IPS-15b (cell line): Measurements from ENCODE around the gene DRD4.

Experiments used
- H3K27me3 ChIP-seq: one replicate; pipeline ENCODE4 v1.6.1; 2013; ENCODE audit warnings: low read length; ENCODE audit not compliant: control insufficient read depth, insufficient read depth
- H3K36me3 ChIP-seq: one replicate; pipeline ENCODE4 v1.6.1; 2013; ENCODE audit warnings: low read length; ENCODE audit not compliant: control insufficient read depth, insufficient read depth
- H3K4me1 ChIP-seq: one replicate; pipeline ENCODE4 v1.6.1; 2013; ENCODE audit warnings: mild to moderate bottlenecking, low read length; ENCODE audit not compliant: control insufficient read depth, insufficient read depth
- H3K4me3 ChIP-seq: one replicate; pipeline ENCODE4 v1.5.1; 2013; ENCODE audit warnings: low read depth, low read length
- H3K9ac ChIP-seq: one replicate; pipeline ENCODE4 v1.6.1; 2013; ENCODE audit warnings: low read depth, mild to moderate bottlenecking, low read length
- H3K9me3 ChIP-seq: one replicate; pipeline ENCODE4 v1.6.1; 2013; ENCODE audit warnings: mild to moderate bottlenecking, low read length; ENCODE audit not compliant: control insufficient read depth, insufficient read depth

The DRD4 gene

GRCh38 chr11:627308-627576, 9.8 kb upstream of the DRD4 start:
- Histone ChIP-seq H3K4me3 (no peak overlapping the region), H3K9me3 (no peaks in the 10 kb centered on the region), H3K36me3 (no peaks in the 10 kb centered on the region), H3K9ac (no peak overlapping the region), H3K27me3 (no peaks in the 10 kb centered on the region), H3K4me1 (no peaks in the 10 kb centered on the region)

DNA sequence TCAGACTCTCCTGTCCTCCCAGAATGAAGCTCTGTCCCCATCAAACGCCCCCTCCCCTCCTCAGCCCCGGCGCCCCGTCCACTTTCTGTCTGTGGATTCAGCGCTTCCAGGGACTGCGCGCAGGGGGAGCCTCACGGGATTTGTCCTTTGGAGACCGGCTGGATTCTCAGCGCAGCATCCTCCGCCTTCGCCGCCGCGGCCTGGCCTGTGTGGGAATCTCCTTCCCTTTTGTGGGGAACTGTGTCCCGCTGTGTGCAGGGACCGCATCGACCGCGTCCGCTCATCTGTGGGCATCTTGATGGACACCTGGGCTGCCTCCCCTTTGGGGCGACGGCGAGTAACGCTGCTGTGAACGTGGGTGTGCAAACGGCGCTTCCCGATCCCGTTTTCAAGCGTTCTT, 9.0 kb upstream of the DRD4 start:
- Histone ChIP-seq H3K27me3 (no peaks in the 10 kb centered on the region), H3K4me1 (no peaks in the 10 kb centered on the region), H3K9me3 (no peaks in the 10 kb centered on the region), H3K4me3 (no peak overlapping the region), H3K9ac (no peak overlapping the region), H3K36me3 (no peaks in the 10 kb centered on the region)

GRCh38 chr11:629237-629583, 7.9 kb upstream of the DRD4 start:
- Histone ChIP-seq H3K4me1 (no peaks in the 10 kb centered on the region), H3K27me3 (no peaks in the 10 kb centered on the region), H3K36me3 (no peaks in the 10 kb centered on the region), H3K9ac (no peak overlapping the region), H3K9me3 (no peaks in the 10 kb centered on the region), H3K4me3 (no peak overlapping the region)

GRCh38 chr11:630871-631270, 6.2 kb upstream of the DRD4 start:
- Histone ChIP-seq H3K4me1 (no peaks in the 10 kb centered on the region), H3K27me3 (no peaks in the 10 kb centered on the region), H3K4me3 (no peak overlapping the region), H3K36me3 (no peaks in the 10 kb centered on the region), H3K9me3 (no peaks in the 10 kb centered on the region), H3K9ac (no peak overlapping the region)

DNA sequence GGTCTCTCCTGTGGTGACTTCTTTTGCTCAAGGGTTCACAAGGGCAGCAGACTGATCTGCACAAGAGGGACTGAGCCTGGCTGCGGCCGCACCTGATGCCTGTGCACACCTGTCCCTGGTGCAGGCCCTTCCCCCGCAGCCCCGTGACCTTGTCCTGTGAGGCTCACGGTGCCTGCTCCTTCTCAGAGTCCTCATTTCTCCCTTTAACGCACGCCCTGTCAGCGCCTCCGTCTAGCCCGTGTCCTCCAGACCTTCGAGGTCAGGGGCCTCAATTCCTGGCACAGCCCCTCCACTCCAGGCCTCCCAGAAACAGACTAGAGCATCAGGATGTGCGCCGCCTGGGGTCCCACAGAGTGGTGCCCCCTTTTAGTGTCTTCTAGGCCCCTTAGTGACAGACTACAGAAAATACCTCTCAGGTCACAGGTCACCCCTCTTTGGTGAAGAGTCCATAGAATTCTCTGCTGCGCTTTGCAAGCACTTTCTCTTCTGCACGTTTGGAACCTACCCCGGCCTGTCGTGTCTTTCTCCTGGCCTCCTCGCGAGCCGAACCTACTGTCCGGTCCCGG, 1.0 kb upstream of the DRD4 start:
- H3K9me3 ChIP-seq, result no peaks in the 10 kb centered on the region
- peaks cover 16% of the 10 kb centered on the region for H3K27me3 ChIP-seq
- H3K4me3 ChIP-seq, result peak overlapping the region; percentile 61
- H3K4me1 ChIP-seq, result peaks cover 3% of the 10 kb centered on the region
- H3K9ac ChIP-seq, result no peak overlapping the region
- no peaks in the 10 kb centered on the region for H3K36me3 ChIP-seq

GRCh38 chr11:637333-637592, 194 bp downstream of the DRD4 start:
- H3K4me3 ChIP-seq, result peak overlapping the region; percentile 61
- H3K27me3 ChIP-seq, result peaks cover 16% of the 10 kb centered on the region
- H3K9ac ChIP-seq, result no peak overlapping the region
- peaks cover 3% of the 10 kb centered on the region for H3K4me1 ChIP-seq
- H3K9me3 ChIP-seq, result no peaks in the 10 kb centered on the region
- peaks cover 6% of the 10 kb centered on the region for H3K36me3 ChIP-seq

DNA sequence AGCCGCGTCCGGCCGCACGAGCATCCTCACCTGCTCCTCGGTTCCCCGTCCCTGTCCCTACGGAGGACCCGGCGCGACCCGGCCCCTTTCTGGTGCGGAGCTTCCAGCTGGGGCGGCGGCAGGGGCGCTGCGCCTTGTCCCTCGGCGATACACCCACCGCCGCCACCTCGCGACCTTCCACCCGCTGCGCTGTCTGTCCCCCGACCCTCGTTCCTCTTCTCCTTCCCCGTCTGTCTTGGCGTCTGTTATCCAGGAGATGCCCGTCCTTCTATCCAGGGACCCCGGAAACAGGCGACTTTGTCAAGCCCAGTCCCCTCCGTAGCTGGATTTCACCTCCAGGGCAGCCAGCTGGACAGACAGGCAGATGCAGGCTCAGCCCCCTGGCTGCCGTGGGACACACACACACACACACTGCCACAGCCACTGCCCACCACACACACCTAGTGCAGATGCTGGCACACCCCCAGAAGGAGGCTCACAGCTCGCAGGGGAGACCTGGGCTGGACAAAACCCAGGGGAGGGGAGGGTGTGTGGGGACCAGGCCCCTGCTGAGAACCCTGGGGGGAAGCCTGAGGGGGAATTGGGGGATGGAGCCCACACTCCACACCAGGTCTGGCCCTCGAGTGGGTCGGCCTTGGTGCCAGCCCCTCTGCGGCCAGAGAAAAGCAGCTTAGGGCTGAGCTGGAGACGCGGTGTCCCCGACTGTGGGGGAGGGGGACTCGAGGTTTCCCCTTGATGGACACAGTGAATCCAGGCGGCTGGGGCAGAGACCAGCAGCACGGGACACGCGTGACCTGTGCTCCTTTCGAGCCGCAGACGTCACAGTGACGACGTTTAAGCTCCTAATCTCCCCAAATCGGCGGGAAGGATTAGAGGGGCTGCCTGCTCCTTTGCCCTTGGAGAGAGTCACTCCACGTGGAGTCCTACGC, 788 bp downstream of the DRD4 start:
- Histone ChIP-seq H3K4me1 (peaks cover 3% of the 10 kb centered on the region), H3K36me3 (peaks cover 10% of the 10 kb centered on the region), H3K4me3 (peak overlapping the region; percentile 61), H3K9ac (no peak overlapping the region), H3K27me3 (peaks cover 16% of the 10 kb centered on the region), H3K9me3 (no peaks in the 10 kb centered on the region)

DNA sequence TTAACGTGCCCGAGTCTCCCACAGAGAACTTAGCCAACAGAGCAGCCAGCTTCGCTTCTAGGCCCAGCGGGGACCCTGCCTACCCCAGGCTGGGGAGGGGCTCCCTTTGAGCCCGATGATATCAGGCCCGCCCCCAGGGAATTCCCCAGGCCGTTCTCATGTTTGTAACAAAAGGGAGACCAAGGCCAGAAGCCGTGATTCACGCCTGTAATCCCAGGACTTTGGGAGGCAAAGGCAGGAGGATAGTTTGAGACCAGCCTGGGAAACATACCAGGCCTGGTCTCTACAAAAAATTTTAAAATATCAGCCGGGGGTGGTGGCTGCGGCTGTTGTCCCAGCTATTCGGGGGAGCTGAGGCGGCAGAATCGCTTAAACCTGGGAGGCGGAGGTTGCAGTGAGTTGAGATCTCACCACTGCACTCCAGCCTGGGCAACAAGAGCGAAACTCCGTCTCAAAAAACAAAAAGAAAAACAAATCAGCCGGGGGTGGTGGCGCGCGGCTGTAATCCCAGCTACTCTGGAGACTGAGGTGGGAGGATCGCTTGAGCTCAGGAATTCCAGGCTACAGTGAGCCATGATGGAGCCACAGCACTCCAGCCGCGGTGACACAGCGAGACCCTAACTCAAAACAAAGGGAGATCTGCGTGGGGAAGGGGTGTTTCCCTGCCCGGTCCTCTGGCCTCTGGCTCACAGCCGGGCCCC, 1.7 kb downstream of the DRD4 start:
- Histone ChIP-seq H3K4me3 (peak overlapping the region; percentile 61), H3K36me3 (peaks cover 13% of the 10 kb centered on the region), H3K4me1 (peaks cover 3% of the 10 kb centered on the region), H3K9ac (peak overlapping the region; percentile 73), H3K9me3 (no peaks in the 10 kb centered on the region), H3K27me3 (peaks cover 16% of the 10 kb centered on the region)

DNA sequence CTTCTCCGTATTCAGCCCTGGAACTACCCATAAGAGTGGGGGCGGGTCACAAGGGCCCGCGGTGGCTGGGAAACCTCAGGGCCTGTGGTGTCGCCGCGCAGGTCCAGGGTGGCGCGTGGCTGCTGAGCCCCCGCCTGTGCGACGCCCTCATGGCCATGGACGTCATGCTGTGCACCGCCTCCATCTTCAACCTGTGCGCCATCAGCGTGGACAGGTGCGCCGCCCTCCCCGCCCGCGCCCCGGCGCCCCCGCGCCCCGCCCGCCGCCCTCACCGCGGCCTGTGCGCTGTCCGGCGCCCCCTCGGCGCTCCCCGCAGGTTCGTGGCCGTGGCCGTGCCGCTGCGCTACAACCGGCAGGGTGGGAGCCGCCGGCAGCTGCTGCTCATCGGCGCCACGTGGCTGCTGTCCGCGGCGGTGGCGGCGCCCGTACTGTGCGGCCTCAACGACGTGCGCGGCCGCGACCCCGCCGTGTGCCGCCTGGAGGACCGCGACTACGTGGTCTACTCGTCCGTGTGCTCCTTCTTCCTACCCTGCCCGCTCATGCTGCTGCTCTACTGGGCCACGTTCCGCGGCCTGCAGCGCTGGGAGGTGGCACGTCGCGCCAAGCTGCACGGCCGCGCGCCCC, 2.4 kb downstream of the DRD4 start:
- H3K4me1 ChIP-seq, result peaks cover 3% of the 10 kb centered on the region
- peak overlapping the region; percentile 73 for H3K9ac ChIP-seq
- peaks cover 13% of the 10 kb centered on the region for H3K36me3 ChIP-seq
- H3K27me3 ChIP-seq, result peaks cover 16% of the 10 kb centered on the region
- peak overlapping the region; percentile 61 for H3K4me3 ChIP-seq
- H3K9me3 ChIP-seq, result no peaks in the 10 kb centered on the region

GRCh38 chr11:640021-640706, 3.1 kb downstream of the DRD4 start:
- Histone ChIP-seq H3K4me3 (peak overlapping the region; percentile 8), H3K27me3 (peaks cover 16% of the 10 kb centered on the region), H3K9me3 (no peaks in the 10 kb centered on the region), H3K36me3 (peaks cover 13% of the 10 kb centered on the region), H3K9ac (no peak overlapping the region), H3K4me1 (peaks cover 3% of the 10 kb centered on the region)

DNA sequence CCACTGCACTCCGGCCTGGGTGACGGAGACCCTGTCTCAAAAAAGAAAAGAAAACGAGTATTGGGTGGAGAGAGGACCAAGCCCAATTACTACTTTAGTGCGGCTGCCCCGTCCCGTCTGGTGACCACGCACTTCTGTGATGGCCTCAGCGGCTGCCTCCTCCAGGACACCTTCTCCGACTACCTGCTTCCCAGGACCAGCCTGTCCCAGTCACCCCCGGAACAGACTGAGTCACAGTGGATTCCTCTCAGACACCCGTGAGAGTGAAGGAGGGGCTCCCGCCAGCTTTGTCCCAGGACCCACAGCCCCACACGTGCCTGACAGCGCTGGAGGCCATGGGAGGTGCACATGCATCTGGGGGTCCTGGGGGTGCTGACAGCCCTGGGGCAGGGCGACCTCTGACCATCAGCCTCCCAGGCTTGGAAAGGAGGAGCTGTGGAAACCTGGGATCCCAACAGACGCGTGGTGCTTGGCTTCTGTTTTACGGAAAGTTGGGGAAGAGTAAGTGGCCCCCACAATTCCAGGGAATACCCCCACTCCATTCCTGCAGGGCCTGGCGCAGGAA, 4.8 kb downstream of the DRD4 start:
- H3K4me3 ChIP-seq, result no peak overlapping the region
- no peaks in the 10 kb centered on the region for H3K9me3 ChIP-seq
- peaks cover 3% of the 10 kb centered on the region for H3K4me1 ChIP-seq
- peaks cover 11% of the 10 kb centered on the region for H3K27me3 ChIP-seq
- H3K36me3 ChIP-seq, result peaks cover 13% of the 10 kb centered on the region
- H3K9ac ChIP-seq, result no peak overlapping the region
